OCI-LY3 (cell line): Measurements from ENCODE around the gene FLNB.

ENCODE experiments used
- H2AFZ ChIP-seq: fragments of 200-600, 300-600 bp; shearing (Covaris generic); 2 replicates; pipeline ENCODE4 v1.6.0; 2014; ENCODE audit warnings: antibody characterized with exemption, low read depth, low read length
- H3K27ac ChIP-seq: fragments of 200-600, 300-600 bp; sonication (generic); 2 replicates; pipeline ENCODE4 v1.5.1; 2014; ENCODE audit warnings: mild to moderate bottlenecking, low read length, moderate library complexity, mixed read lengths
- H3K27me3 ChIP-seq: fragments of 200-600, 300-600 bp; sonication (generic); 2 replicates; pipeline ENCODE4 v1.6.1; 2014; ENCODE audit warnings: low read depth, low read length, mixed read lengths
- H3K36me3 ChIP-seq: fragments of 200-600, 300-600 bp; sonication (generic); replicated peaks from 2 replicates; pipeline ENCODE3; 2014; ENCODE audit warnings: low read depth, low read length, mixed read lengths
- H3K4me1 ChIP-seq: fragments of 300-600, 200-600 bp; sonication (generic); 2 replicates; pipeline ENCODE4 v1.6.1; 2014; ENCODE audit warnings: low read length, mixed read lengths
- H3K4me2 ChIP-seq: fragments of 200-600, 300-600 bp; sonication (generic); 2 replicates; pipeline ENCODE4 v1.6.1; 2014; ENCODE audit warnings: low read length, mixed read lengths
- H3K4me3 ChIP-seq: fragments of 300-600, 200-600 bp; sonication (generic); 2 replicates; pipeline ENCODE4 v1.5.1; 2014; ENCODE audit warnings: antibody characterized with exemption, mild to moderate bottlenecking, low read length, moderate library complexity
- H3K79me2 ChIP-seq: fragments of 300-600, 200-600 bp; shearing (Covaris generic); 2 replicates; pipeline ENCODE4 v1.6.1; 2014; ENCODE audit warnings: mild to moderate bottlenecking, low read length, mixed read lengths
- H3K9ac ChIP-seq: fragments of 300-600, 200-600 bp; shearing (Covaris generic); 2 replicates; pipeline ENCODE4 v1.6.0; 2014; ENCODE audit warnings: mild to moderate bottlenecking, low read length, moderate library complexity
- H3K9me3 ChIP-seq: fragments of 200-600, 300-600 bp; shearing (Covaris generic); 2 replicates; pipeline ENCODE4 v1.6.1; 2014; ENCODE audit warnings: low read length, mixed read lengths; ENCODE audit not compliant: insufficient read depth
- H4K20me1 ChIP-seq: fragments of 200-600, 300-600 bp; sonication (generic); 2 replicates; pipeline ENCODE4 v1.6.1; 2016; ENCODE audit warnings: low read length, mixed read lengths; ENCODE audit not compliant: insufficient read depth
- CTCF ChIP-seq: fragments of 200-600, 300-600 bp; sonication (generic); IDR thresholded peaks from 2 replicates; pipeline ENCODE4 v1.5.1; 2014; ENCODE audit warnings: antibody characterized with exemption, low read length, low read depth
- EZH2phosphoT487 ChIP-seq: fragments of 200-600 bp; shearing (Covaris generic); IDR thresholded peaks from 2 replicates; pipeline ENCODE4 v1.6.1; 2018; ENCODE audit warnings: antibody characterized with exemption, mixed run types, low read depth

FLNB gene

GRCh38 chr3:58120075-58120812 is 112.0 kb downstream of the FLNB start:
- no peaks in the 10 kb centered on the region for H3K9me3 ChIP-seq
- H3K4me2 ChIP-seq: no peak overlapping the region
- TF ChIP-seq EZH2phosphoT487 (no peak), CTCF (no peak)
- H3K79me2 ChIP-seq: no peaks in the 10 kb centered on the region
- peaks cover 5% of the 10 kb centered on the region for H3K36me3 ChIP-seq
- H3K27ac ChIP-seq: no peak overlapping the region
- H3K9ac ChIP-seq: no peak overlapping the region
- no peak overlapping the region for H2AFZ ChIP-seq
- H3K4me1 ChIP-seq: no peaks in the 10 kb centered on the region
- no peak overlapping the region for H3K4me3 ChIP-seq
- no peaks in the 10 kb centered on the region for H4K20me1 ChIP-seq
- H3K27me3 ChIP-seq: no peaks in the 10 kb centered on the region

- Histone ChIP-seq H3K4me2 (no peak overlapping the region), H3K36me3 (peaks cover 10% of the 10 kb centered on the region), H3K9ac (no peak overlapping the region), H3K9me3 (no peaks in the 10 kb centered on the region), H3K27me3 (no peaks in the 10 kb centered on the region), H3K27ac (no peak overlapping the region), H3K79me2 (no peaks in the 10 kb centered on the region), H3K4me3 (no peak overlapping the region), H4K20me1 (no peaks in the 10 kb centered on the region), H2AFZ (no peak overlapping the region), H3K4me1 (no peaks in the 10 kb centered on the region)
- TF ChIP-seq CTCF (no peak), EZH2phosphoT487 (no peak)
These were observed 113.0 kb downstream of the FLNB start for GRCh38 chr3:58121183-58121582.

- no peak overlapping the region for H3K9ac ChIP-seq
- H3K36me3 ChIP-seq: peaks cover 14% of the 10 kb centered on the region
- TF ChIP-seq CTCF (no peak), EZH2phosphoT487 (no peak)
- no peak overlapping the region for H2AFZ ChIP-seq
- H3K27ac ChIP-seq: no peak overlapping the region
- no peak overlapping the region for H3K4me3 ChIP-seq
- H4K20me1 ChIP-seq: no peaks in the 10 kb centered on the region
- H3K4me2 ChIP-seq: no peak overlapping the region
- no peaks in the 10 kb centered on the region for H3K27me3 ChIP-seq
- no peaks in the 10 kb centered on the region for H3K9me3 ChIP-seq
- H3K79me2 ChIP-seq: no peaks in the 10 kb centered on the region
- no peaks in the 10 kb centered on the region for H3K4me1 ChIP-seq
These were observed 114.9 kb downstream of the FLNB start for GRCh38 chr3:58122936-58123700.

- Histone ChIP-seq H3K4me3 (no peak overlapping the region), H3K4me1 (no peaks in the 10 kb centered on the region), H2AFZ (no peak overlapping the region), H3K27ac (no peak overlapping the region), H3K79me2 (no peaks in the 10 kb centered on the region), H3K27me3 (no peaks in the 10 kb centered on the region), H3K9me3 (no peaks in the 10 kb centered on the region), H3K9ac (no peak overlapping the region), H3K36me3 (peaks cover 14% of the 10 kb centered on the region), H4K20me1 (no peaks in the 10 kb centered on the region), H3K4me2 (no peak overlapping the region)
- TF ChIP-seq CTCF (no peak), EZH2phosphoT487 (no peak)
These were observed 116.2 kb downstream of the FLNB start for GRCh38 chr3:58124387-58124786.
